HG02884 (cell line): Measurements from ENCODE around the gene MAPK11.

Experiments
- ATAC-seq: cut with Tn5 transposase; IDR thresholded peaks from one replicate; pipeline ENCODE4 v1.9.1; 2021; ENCODE audit warnings: mild to moderate bottlenecking, moderate library complexity; ENCODE audit not compliant: unreplicated experiment

Gene MAPK11

GRCh38 chr22:50227579-50228215 is 42.5 kb downstream of the MAPK11 start:
- ATAC-seq: no peak

- ATAC-seq: no peak
Observed at GRCh38 chr22:50226875-50227165, 43.4 kb downstream of the MAPK11 start.

GRCh38 chr22:50226063-50226874 is 43.9 kb downstream of the MAPK11 start:
- ATAC-seq: no peak

GRCh38 chr22:50225200-50225969 is 44.8 kb downstream of the MAPK11 start:
- ATAC-seq: no peak

GRCh38 chr22:50224071-50224470 is 46.1 kb downstream of the MAPK11 start:
- no peak for ATAC-seq

- no peak for ATAC-seq
Observed at GRCh38 chr22:50222508-50222907, 47.7 kb downstream of the MAPK11 start.

- ATAC-seq: no peak
Observed at GRCh38 chr22:50221410-50222300, 48.5 kb downstream of the MAPK11 start.

GRCh38 chr22:50220603-50221409 is 49.4 kb downstream of the MAPK11 start:
- ATAC-seq: no peak

- no peak for ATAC-seq
Observed at GRCh38 chr22:50219800-50220602, 50.2 kb downstream of the MAPK11 start.

- ATAC-seq: no peak
Observed at GRCh38 chr22:50218996-50219727, 51.0 kb downstream of the MAPK11 start.

GRCh38 chr22:50218153-50218995 is 51.8 kb downstream of the MAPK11 start:
- no peak for ATAC-seq

GRCh38 chr22:50217543-50218152 is 52.5 kb downstream of the MAPK11 start:
- ATAC-seq: no peak

GRCh38 chr22:50216684-50217520 is 53.3 kb downstream of the MAPK11 start:
- no peak for ATAC-seq

GRCh38 chr22:50216055-50216683 is 54.0 kb downstream of the MAPK11 start:
- no peak for ATAC-seq

GRCh38 chr22:50215297-50216054 is 54.7 kb downstream of the MAPK11 start:
- ATAC-seq: no peak
